Activated CD8-positive, alpha-beta memory T cell treated with anti-CD3 and anti-CD28 coated beads, Interleukin-2, amount 10 ng/mL, durations not matched to agents 7 days and 5 days (primary cell): Measurements from ENCODE around the gene FLACC1. TPM values are rescaled to one million over a fixed set of nuclear protein-coding genes. Genes with fewer than 3 reads are reported as not detected.
"Not testable (repeated sequence)": the region's sequence is repeated elsewhere in the genome, so short reads cannot be mapped to it uniquely, and the experiment has no call there.

Experiments
- ATAC-seq: fragments of 150-1000 bp; cut with Tn5 transposase; one replicate; pipeline ENCODE4 v1.10.0; 2021; ENCODE audit warnings: moderate library complexity
- CTCF ChIA-PET: fragments of 350-600 bp; sonication (Branson Sonifier 250); formaldehyde crosslinking; loops from one replicate; lab custom pipeline; 2021; ENCODE audit warnings: antibody characterized with exemption; lab: Charles Lee
- DNase-seq: peaks from one replicate; pipeline ENCODE4 v3.0.0-alpha.2; 2020
- H3K27ac Mint-ChIP-seq: one replicate; pipeline ENCODE4 v1.8.0; 2021; ENCODE audit warnings: mild to moderate bottlenecking, mixed read lengths
- H3K27me3 Mint-ChIP-seq: one replicate; pipeline ENCODE4 v1.8.0; 2021; ENCODE audit warnings: mixed read lengths
- H3K36me3 Mint-ChIP-seq: one replicate; pipeline ENCODE4 v1.8.0; 2021; ENCODE audit warnings: mild to moderate bottlenecking, mixed read lengths
- H3K4me1 Mint-ChIP-seq: one replicate; pipeline ENCODE4 v1.8.0; 2021; ENCODE audit warnings: mixed read lengths
- H3K4me3 Mint-ChIP-seq: one replicate; pipeline ENCODE4 v1.8.0; 2021; ENCODE audit warnings: mild to moderate bottlenecking, moderate library complexity, mixed read lengths
- H3K9me3 Mint-ChIP-seq: one replicate; pipeline ENCODE4 v1.8.0; 2022; ENCODE audit warnings: low read depth, mixed read lengths
- total RNA-seq, 2 experiments: library from RNA; stranded (reverse); gene quantifications; one replicate each; pipeline ENCODE4 v1.2.3, GENCODE V29; 2021

FLACC1 gene
- total RNA-seq, 2 experiments from 2014 or later: 0.98 to 1.3 TPM

GRCh38 chr2:201255408-201256033, 101.6 kb downstream of the FLACC1 start:
- H3K4me1 Mint-ChIP-seq: peaks cover 76% of the 10 kb centered on the region
- H3K27me3 Mint-ChIP-seq: no peaks in the 10 kb centered on the region
- CTCF ChIA-PET: interaction anchor here (2.0 kb wide), 1 partner anchor 19 kb away, joined by 9 read pairs; no protein-coding TSS in a partner anchor
- no peak overlapping the region for H3K4me3 Mint-ChIP-seq
- H3K36me3 Mint-ChIP-seq: peaks cover 45% of the 10 kb centered on the region
- DNase-seq (peak; percentile 41), ATAC-seq (no peak)
- H3K9me3 Mint-ChIP-seq: peaks cover 6% of the 10 kb centered on the region
- H3K27ac Mint-ChIP-seq: peak overlapping the region; percentile 98

- DNase-seq: peak; percentile 47
- no peak overlapping the region for H3K4me3 Mint-ChIP-seq
- H3K27ac Mint-ChIP-seq: peak overlapping the region; percentile 72
- peaks cover 54% of the 10 kb centered on the region for H3K36me3 Mint-ChIP-seq
- CTCF ChIA-PET: interaction anchor here (1.3 to 4.6 kb wide), 4 partner anchors 9 to 110 kb away, joined by 5 to 28 read pairs (median 11); no protein-coding TSS in a partner anchor
- peaks cover 11% of the 10 kb centered on the region for H3K9me3 Mint-ChIP-seq
- no peak for ATAC-seq
- H3K4me1 Mint-ChIP-seq: peaks cover 79% of the 10 kb centered on the region
- H3K27me3 Mint-ChIP-seq: no peaks in the 10 kb centered on the region
These were observed 102.9 kb downstream of the FLACC1 start for GRCh38 chr2:201254081-201254730.

GRCh38 chr2:201250741-201251140, 106.4 kb downstream of the FLACC1 start:
- no peak overlapping the region for H3K4me3 Mint-ChIP-seq
- ATAC-seq (no peak), DNase-seq (no peak)
- peaks cover 68% of the 10 kb centered on the region for H3K36me3 Mint-ChIP-seq
- CTCF ChIA-PET: interaction anchor here (2.9 to 4.6 kb wide), 2 partner anchors 14 to 18 kb away, joined by 13 to 28 read pairs; no protein-coding TSS in a partner anchor
- H3K27me3 Mint-ChIP-seq: no peaks in the 10 kb centered on the region
- H3K27ac Mint-ChIP-seq: peak overlapping the region; percentile 42
- H3K9me3 Mint-ChIP-seq: peaks cover 11% of the 10 kb centered on the region
- H3K4me1 Mint-ChIP-seq: peaks cover 67% of the 10 kb centered on the region

GRCh38 chr2:201249889-201250288, 107.3 kb downstream of the FLACC1 start:
- Mint-ChIP-seq H3K27ac (no peak overlapping the region), H3K4me3 (no peak overlapping the region), H3K9me3 (peaks cover 11% of the 10 kb centered on the region), H3K27me3 (no peaks in the 10 kb centered on the region), H3K36me3 (peaks cover 68% of the 10 kb centered on the region), H3K4me1 (peaks cover 62% of the 10 kb centered on the region)
- DNase-seq: no peak
- CTCF ChIA-PET: interaction anchor here (1.2 kb wide), 1 partner anchor 11 kb away, joined by 3 read pairs; the partner anchor contains the start of gene CASP8
- no peak for ATAC-seq

GRCh38 chr2:201248288-201248844, 108.8 kb downstream of the FLACC1 start:
- H3K4me1 Mint-ChIP-seq: peaks cover 54% of the 10 kb centered on the region
- CTCF ChIA-PET: interaction anchor here (1.1 to 1.3 kb wide), 2 partner anchors 16 to 114 kb away, joined by 3 read pairs; no protein-coding TSS in a partner anchor
- peaks cover 66% of the 10 kb centered on the region for H3K36me3 Mint-ChIP-seq
- H3K27me3 Mint-ChIP-seq: no peaks in the 10 kb centered on the region
- ATAC-seq (no peak), DNase-seq (no peak)
- peak overlapping the region; percentile 13 for H3K27ac Mint-ChIP-seq
- no peak overlapping the region for H3K4me3 Mint-ChIP-seq
- H3K9me3 Mint-ChIP-seq: peaks cover 11% of the 10 kb centered on the region

- no peak for DNase-seq
- Mint-ChIP-seq H3K9me3 (peaks cover 9% of the 10 kb centered on the region), H3K27ac (no peak overlapping the region), H3K27me3 (no peaks in the 10 kb centered on the region), H3K4me1 (peaks cover 39% of the 10 kb centered on the region), H3K36me3 (peaks cover 66% of the 10 kb centered on the region), H3K4me3 (no peak overlapping the region)
- ATAC-seq: no peak
- CTCF ChIA-PET: interaction anchor here (2.1 kb wide), 1 partner anchor 9 kb away, joined by 7 read pairs; no protein-coding TSS in a partner anchor
These were observed 110.9 kb downstream of the FLACC1 start for GRCh38 chr2:201246280-201246679.

GRCh38 chr2:201244829-201245228, 112.3 kb downstream of the FLACC1 start:
- no peak overlapping the region for H3K4me3 Mint-ChIP-seq
- H3K4me1 Mint-ChIP-seq: peaks cover 30% of the 10 kb centered on the region
- H3K27me3 Mint-ChIP-seq: no peaks in the 10 kb centered on the region
- CTCF ChIA-PET: interaction anchor here (0.9 to 2.1 kb wide), 3 partner anchors 8 to 13 kb away, joined by 3 to 7 read pairs (median 5); no protein-coding TSS in a partner anchor
- ATAC-seq: no peak
- no peak overlapping the region for H3K27ac Mint-ChIP-seq
- peaks cover 65% of the 10 kb centered on the region for H3K36me3 Mint-ChIP-seq
- peaks cover 4% of the 10 kb centered on the region for H3K9me3 Mint-ChIP-seq
- DNase-seq: no peak

GRCh38 chr2:201242571-201243277, 114.4 kb downstream of the FLACC1 start:
- DNase-seq (no peak), ATAC-seq (no peak)
- CTCF ChIA-PET: interaction anchor here (2.1 to 2.4 kb wide), 2 partner anchors 10 to 122 kb away, joined by 12 to 13 read pairs; no protein-coding TSS in a partner anchor
- H3K9me3 Mint-ChIP-seq: peaks cover 3% of the 10 kb centered on the region
- peaks cover 27% of the 10 kb centered on the region for H3K4me1 Mint-ChIP-seq
- H3K36me3 Mint-ChIP-seq: peaks cover 61% of the 10 kb centered on the region
- H3K4me3 Mint-ChIP-seq: no peak overlapping the region
- no peak overlapping the region for H3K27ac Mint-ChIP-seq
- H3K27me3 Mint-ChIP-seq: no peaks in the 10 kb centered on the region

- peak overlapping the region; percentile 4 for H3K27ac Mint-ChIP-seq
- not testable (repeated sequence) for H3K9me3 Mint-ChIP-seq, DNase-seq, ATAC-seq, H3K4me3 Mint-ChIP-seq, H3K27me3 Mint-ChIP-seq
- CTCF ChIA-PET: interaction anchor here (0.7 to 1.0 kb wide), 2 partner anchors 21 to 35 kb away, joined by 3 to 6 read pairs; partner anchors contain the start of gene CASP8
- H3K36me3 Mint-ChIP-seq: peaks cover 68% of the 10 kb centered on the region
- H3K4me1 Mint-ChIP-seq: peaks cover 35% of the 10 kb centered on the region
These were observed 117.8 kb downstream of the FLACC1 start for GRCh38 chr2:201239167-201239935.

Other genes starting within 250 kb of the FLACC1 start
- gene CFLAR, start 241.2 kb downstream of the FLACC1 start, total RNA-seq: 100 to 1,000 TPM; 193 to 242 TPM
- 10 to 100 TPM; 26.6 to 37.4 TPM for gene CASP10, start 174.2 kb downstream of the FLACC1 start, total RNA-seq
- gene CASP8, start 96.8 kb downstream of the FLACC1 start, total RNA-seq: 10 to 100 TPM; 77.3 to 90.0 TPM
- 10 to 100 TPM; 39.8 to 42.7 TPM for gene TRAK2, start 94.1 kb upstream of the FLACC1 start, total RNA-seq
- gene STRADB, start 94.4 kb upstream of the FLACC1 start, total RNA-seq: 10 to 100 TPM; 17.0 to 19.2 TPM